ENCODE data around the gene PLEKHA7. TPM values are rescaled to one million over a fixed set of nuclear protein-coding genes. Genes with fewer than 3 reads are reported as not detected.

PLEKHA7 gene
- total RNA-seq, 1 experiment from 2014 or later: 7.2 TPM

DNA sequence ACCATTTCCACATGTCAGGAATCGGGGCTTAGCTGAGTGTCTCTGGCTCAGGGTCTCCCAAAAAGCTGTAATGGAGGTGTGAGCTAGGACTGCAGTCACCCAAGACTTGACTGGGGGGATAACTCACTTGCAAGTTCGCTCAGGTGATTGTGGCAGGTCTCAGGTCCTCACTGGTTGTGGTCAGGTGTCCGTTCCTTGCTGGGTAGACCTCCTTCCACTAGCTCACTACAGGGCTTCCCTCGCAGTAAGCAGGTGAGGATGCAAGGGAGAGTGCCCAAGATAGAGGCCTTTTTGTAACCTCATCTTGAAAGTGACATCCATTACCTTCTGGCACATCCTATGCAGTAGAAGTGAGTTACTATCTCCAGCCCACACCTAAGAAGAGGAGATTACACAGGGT lies 246.3 kb downstream of the PLEKHA7 start:
- H3K79me2 ChIP-seq (ENCODE audit: insufficient read depth, low read length): no peaks in the 10 kb centered on the region
- no peak overlapping the region for H3K9ac ChIP-seq (ENCODE audit: low read length)
- no peak overlapping the region for H3K4me3 ChIP-seq (replicated peaks in 1 of 2; ENCODE audit: low read depth in 1 of 2, low read length in 2 of 2)
- H3K4me1 ChIP-seq (ENCODE audit: control insufficient read depth in 1 of 2, insufficient read depth in 2 of 2, low read length in 2 of 2): no peaks in the 10 kb centered on the region
- no peaks in the 10 kb centered on the region for H4K20me1 ChIP-seq (ENCODE audit: insufficient read depth)
- ChIA-PET RAD21 (ENCODE audit: low non-redundant PET in 1 of 2, low total read pairs in 2 of 2, uncharacterized antibody in 2 of 2, unreplicated experiment in 2 of 2) (no interaction called here), CTCF (no interaction called here), POLR2A (no interaction called here)
- intact Hi-C loops (cut with micrococcal nuclease): no loop called here
- H3K9me3 ChIP-seq (ENCODE audit: control insufficient read depth in 1 of 2, insufficient read depth in 1 of 2, low read depth in 1 of 2, low read length in 2 of 2): no peaks in the 10 kb centered on the region
- no peak overlapping the region for H2AFZ ChIP-seq (ENCODE audit: low read depth, low read length, poor library complexity, severe bottlenecking)
- H3K36me3 ChIP-seq (ENCODE audit: control insufficient read depth in 1 of 2, insufficient read depth in 2 of 2, low read length in 2 of 2): no peaks in the 10 kb centered on the region
- DNase-seq (ENCODE audit: low read depth, low spot score): no peak
- ATAC-seq: no peak
- TF ChIP-seq TCF7L2 (IDR thresholded peaks at IDR 0.05; ENCODE audit: borderline replicate concordance, extremely low read depth, insufficient read depth, insufficient read length): no peak
- TF ChIP-seq, protein P1, sequence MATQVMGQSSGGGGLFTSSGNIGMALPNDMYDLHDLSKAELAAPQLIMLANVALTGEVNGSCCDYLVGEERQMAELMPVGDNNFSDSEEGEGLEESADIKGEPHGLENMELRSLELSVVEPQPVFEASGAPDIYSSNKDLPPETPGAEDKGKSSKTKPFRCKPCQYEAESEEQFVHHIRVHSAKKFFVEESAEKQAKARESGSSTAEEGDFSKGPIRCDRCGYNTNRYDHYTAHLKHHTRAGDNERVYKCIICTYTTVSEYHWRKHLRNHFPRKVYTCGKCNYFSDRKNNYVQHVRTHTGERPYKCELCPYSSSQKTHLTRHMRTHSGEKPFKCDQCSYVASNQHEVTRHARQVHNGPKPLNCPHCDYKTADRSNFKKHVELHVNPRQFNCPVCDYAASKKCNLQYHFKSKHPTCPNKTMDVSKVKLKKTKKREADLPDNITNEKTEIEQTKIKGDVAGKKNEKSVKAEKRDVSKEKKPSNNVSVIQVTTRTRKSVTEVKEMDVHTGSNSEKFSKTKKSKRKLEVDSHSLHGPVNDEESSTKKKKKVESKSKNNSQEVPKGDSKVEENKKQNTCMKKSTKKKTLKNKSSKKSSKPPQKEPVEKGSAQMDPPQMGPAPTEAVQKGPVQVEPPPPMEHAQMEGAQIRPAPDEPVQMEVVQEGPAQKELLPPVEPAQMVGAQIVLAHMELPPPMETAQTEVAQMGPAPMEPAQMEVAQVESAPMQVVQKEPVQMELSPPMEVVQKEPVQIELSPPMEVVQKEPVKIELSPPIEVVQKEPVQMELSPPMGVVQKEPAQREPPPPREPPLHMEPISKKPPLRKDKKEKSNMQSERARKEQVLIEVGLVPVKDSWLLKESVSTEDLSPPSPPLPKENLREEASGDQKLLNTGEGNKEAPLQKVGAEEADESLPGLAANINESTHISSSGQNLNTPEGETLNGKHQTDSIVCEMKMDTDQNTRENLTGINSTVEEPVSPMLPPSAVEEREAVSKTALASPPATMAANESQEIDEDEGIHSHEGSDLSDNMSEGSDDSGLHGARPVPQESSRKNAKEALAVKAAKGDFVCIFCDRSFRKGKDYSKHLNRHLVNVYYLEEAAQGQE (IDR thresholded peaks at IDR 0.05; ENCODE audit: low read depth): no peak
- TF ChIP-seq CBX3 (IDR thresholded peaks at IDR 0.05; ENCODE audit: low read depth): no peak
- TF ChIP-seq SP1 (IDR thresholded peaks at IDR 0.05; ENCODE audit: low read depth): no peak
- TF ChIP-seq FOSL1 (IDR thresholded peaks at IDR 0.05; ENCODE audit: low read depth): no peak
- TF ChIP-seq SRF (IDR thresholded peaks at IDR 0.05; ENCODE audit: low read depth): no peak
- TF ChIP-seq, protein P2, sequence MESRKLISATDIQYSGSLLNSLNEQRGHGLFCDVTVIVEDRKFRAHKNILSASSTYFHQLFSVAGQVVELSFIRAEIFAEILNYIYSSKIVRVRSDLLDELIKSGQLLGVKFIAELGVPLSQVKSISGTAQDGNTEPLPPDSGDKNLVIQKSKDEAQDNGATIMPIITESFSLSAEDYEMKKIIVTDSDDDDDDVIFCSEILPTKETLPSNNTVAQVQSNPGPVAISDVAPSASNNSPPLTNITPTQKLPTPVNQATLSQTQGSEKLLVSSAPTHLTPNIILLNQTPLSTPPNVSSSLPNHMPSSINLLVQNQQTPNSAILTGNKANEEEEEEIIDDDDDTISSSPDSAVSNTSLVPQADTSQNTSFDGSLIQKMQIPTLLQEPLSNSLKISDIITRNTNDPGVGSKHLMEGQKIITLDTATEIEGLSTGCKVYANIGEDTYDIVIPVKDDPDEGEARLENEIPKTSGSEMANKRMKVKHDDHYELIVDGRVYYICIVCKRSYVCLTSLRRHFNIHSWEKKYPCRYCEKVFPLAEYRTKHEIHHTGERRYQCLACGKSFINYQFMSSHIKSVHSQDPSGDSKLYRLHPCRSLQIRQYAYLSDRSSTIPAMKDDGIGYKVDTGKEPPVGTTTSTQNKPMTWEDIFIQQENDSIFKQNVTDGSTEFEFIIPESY (IDR thresholded peaks at IDR 0.05; ENCODE audit: extremely low read depth, insufficient replicate concordance, low read length): no peak
- TF ChIP-seq, protein P3, sequence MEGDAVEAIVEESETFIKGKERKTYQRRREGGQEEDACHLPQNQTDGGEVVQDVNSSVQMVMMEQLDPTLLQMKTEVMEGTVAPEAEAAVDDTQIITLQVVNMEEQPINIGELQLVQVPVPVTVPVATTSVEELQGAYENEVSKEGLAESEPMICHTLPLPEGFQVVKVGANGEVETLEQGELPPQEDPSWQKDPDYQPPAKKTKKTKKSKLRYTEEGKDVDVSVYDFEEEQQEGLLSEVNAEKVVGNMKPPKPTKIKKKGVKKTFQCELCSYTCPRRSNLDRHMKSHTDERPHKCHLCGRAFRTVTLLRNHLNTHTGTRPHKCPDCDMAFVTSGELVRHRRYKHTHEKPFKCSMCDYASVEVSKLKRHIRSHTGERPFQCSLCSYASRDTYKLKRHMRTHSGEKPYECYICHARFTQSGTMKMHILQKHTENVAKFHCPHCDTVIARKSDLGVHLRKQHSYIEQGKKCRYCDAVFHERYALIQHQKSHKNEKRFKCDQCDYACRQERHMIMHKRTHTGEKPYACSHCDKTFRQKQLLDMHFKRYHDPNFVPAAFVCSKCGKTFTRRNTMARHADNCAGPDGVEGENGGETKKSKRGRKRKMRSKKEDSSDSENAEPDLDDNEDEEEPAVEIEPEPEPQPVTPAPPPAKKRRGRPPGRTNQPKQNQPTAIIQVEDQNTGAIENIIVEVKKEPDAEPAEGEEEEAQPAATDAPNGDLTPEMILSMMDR (IDR thresholded peaks at IDR 0.05 in 2 of 3, conservative IDR thresholded peaks at IDR 0.05 in 1 of 3; ENCODE audit: borderline replicate concordance in 1 of 3, insufficient read depth in 1 of 3, low read depth in 2 of 3, low read length in 2 of 3): no peak
- TF ChIP-seq ZNF274 (IDR thresholded peaks at IDR 0.05; ENCODE audit: low read depth, low read length): no peak
- TF ChIP-seq EZH2phosphoT487 (IDR thresholded peaks at IDR 0.05; ENCODE audit: borderline replicate concordance): no peak
- TF ChIP-seq SIN3A (IDR thresholded peaks at IDR 0.05; ENCODE audit: low read depth): no peak
- no peak for TF ChIP-seq ZFX (IDR thresholded peaks at IDR 0.05)
- no peak for TF ChIP-seq POLR2AphosphoS5 (IDR thresholded peaks at IDR 0.05; ENCODE audit: low read depth, low read length)
- TF ChIP-seq RAD21 (IDR thresholded peaks at IDR 0.05; ENCODE audit: low read depth): no peak
- no peak for TF ChIP-seq ELF1 (IDR thresholded peaks at IDR 0.05; ENCODE audit: borderline replicate concordance, low read depth)
- TF ChIP-seq, protein P4, sequence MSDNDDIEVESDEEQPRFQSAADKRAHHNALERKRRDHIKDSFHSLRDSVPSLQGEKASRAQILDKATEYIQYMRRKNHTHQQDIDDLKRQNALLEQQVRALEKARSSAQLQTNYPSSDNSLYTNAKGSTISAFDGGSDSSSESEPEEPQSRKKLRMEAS (IDR thresholded peaks at IDR 0.05): no peak
- no peak for TF ChIP-seq POLR2A (IDR thresholded peaks at IDR 0.05; ENCODE audit: borderline replicate concordance, extremely low read depth, insufficient read depth, insufficient read length)
- TF ChIP-seq CEBPB (IDR thresholded peaks at IDR 0.05; ENCODE audit: low read depth): no peak
- no peaks in the 10 kb centered on the region for H3K9me2 ChIP-seq (ENCODE audit: insufficient read depth)
- no TSS peak for BruUV-seq (replicated peaks)
- no peak overlapping the region for H3K27ac ChIP-seq (ENCODE audit: low read depth, low read length)
- peaks cover 4% of the 10 kb centered on the region; the same call in 1 of the 2 replicates for H3K27me3 ChIP-seq (ENCODE audit: insufficient read depth, low read length)
- H3K4me2 ChIP-seq (ENCODE audit: low read length): no peak overlapping the region
